Erythroblast (primary cell): Measurements from ENCODE around the gene LINGO3.

Experiments used
- GATA1 ChIP-seq: IDR thresholded peaks from 2 replicates; pipeline ENCODE4 v1.6.1; 2011; ENCODE audit warnings: low read depth, mild to moderate bottlenecking, control low read depth, low read length, moderate library complexity
- POLR2A ChIP-seq: IDR thresholded peaks from 2 replicates; pipeline ENCODE4 v1.6.1; 2011; ENCODE audit warnings: mild to moderate bottlenecking, low read length

GRCh38 chr19:2321565-2322283 lies 13.8 kb upstream of the LINGO3 start:
- no peak for TF ChIP-seq POLR2A
- no peak for TF ChIP-seq GATA1
